Activated CD8-positive, alpha-beta memory T cell treated with anti-CD3 and anti-CD28 coated beads, Interleukin-2, amount 50 U/mL, for 24 hours (primary cell): ENCODE results near the gene COPB1.

ENCODE experiments used
- DNase-seq: peaks from one replicate; pipeline ENCODE4 v3.0.0-alpha.2; 2020; ENCODE audit errors: extremely low read depth

Gene COPB1

GRCh38 chr11:14518820-14519219, 19.2 kb upstream of the COPB1 start:
- no peak for DNase-seq

GRCh38 chr11:14513800-14514199, 14.2 kb upstream of the COPB1 start:
- no peak for DNase-seq

GRCh38 chr11:14506532-14506931, 6.9 kb upstream of the COPB1 start:
- DNase-seq, result no peak

GRCh38 chr11:14503023-14503422, 3.4 kb upstream of the COPB1 start:
- DNase-seq, result no peak

GRCh38 chr11:14502039-14502438, 2.4 kb upstream of the COPB1 start:
- DNase-seq, result no peak

GRCh38 chr11:14500181-14500651, 605 bp upstream of the COPB1 start:
- no peak for DNase-seq

- DNase-seq, result no peak
Observed at GRCh38 chr11:14499178-14499559, 442 bp downstream of the COPB1 start.

- DNase-seq, result no peak
Observed at GRCh38 chr11:14480716-14481115, 18.9 kb downstream of the COPB1 start.

- no peak for DNase-seq
Observed at GRCh38 chr11:14471127-14471526, 28.5 kb downstream of the COPB1 start.

- no peak for DNase-seq
Observed at GRCh38 chr11:14463623-14464022, 36.0 kb downstream of the COPB1 start.

GRCh38 chr11:14460147-14460546, 39.5 kb downstream of the COPB1 start:
- no peak for DNase-seq

GRCh38 chr11:14458377-14458776, 41.2 kb downstream of the COPB1 start:
- no peak for DNase-seq

GRCh38 chr11:14455648-14456430, 43.8 kb downstream of the COPB1 start:
- no peak for DNase-seq

GRCh38 chr11:14454861-14455632, 44.6 kb downstream of the COPB1 start:
- no peak for DNase-seq

- no peak for DNase-seq
Observed at GRCh38 chr11:14451825-14452224, 47.8 kb downstream of the COPB1 start.

GRCh38 chr11:14449302-14449714, 50.3 kb downstream of the COPB1 start:
- DNase-seq, result no peak

GRCh38 chr11:14448240-14448639, 51.4 kb downstream of the COPB1 start:
- no peak for DNase-seq

- DNase-seq, result no peak
Observed at GRCh38 chr11:14446701-14447169, 52.9 kb downstream of the COPB1 start.

- no peak for DNase-seq
Observed at GRCh38 chr11:14445542-14446530, 53.8 kb downstream of the COPB1 start.

GRCh38 chr11:14444441-14445189, 55.0 kb downstream of the COPB1 start:
- DNase-seq, result no peak

GRCh38 chr11:14443638-14444037, 56.0 kb downstream of the COPB1 start:
- no peak for DNase-seq
